ENCODE measurements around the gene SARS1. TPM values are rescaled to one million over a fixed set of nuclear protein-coding genes. Genes with fewer than 3 reads are reported as not detected.
A peak's percentile ranks its signal among the peaks of the same experiment; 100 is the strongest.

The SARS1 gene
- total RNA-seq, 2 experiments from 2014 or later = 122 to 131 TPM

DNA sequence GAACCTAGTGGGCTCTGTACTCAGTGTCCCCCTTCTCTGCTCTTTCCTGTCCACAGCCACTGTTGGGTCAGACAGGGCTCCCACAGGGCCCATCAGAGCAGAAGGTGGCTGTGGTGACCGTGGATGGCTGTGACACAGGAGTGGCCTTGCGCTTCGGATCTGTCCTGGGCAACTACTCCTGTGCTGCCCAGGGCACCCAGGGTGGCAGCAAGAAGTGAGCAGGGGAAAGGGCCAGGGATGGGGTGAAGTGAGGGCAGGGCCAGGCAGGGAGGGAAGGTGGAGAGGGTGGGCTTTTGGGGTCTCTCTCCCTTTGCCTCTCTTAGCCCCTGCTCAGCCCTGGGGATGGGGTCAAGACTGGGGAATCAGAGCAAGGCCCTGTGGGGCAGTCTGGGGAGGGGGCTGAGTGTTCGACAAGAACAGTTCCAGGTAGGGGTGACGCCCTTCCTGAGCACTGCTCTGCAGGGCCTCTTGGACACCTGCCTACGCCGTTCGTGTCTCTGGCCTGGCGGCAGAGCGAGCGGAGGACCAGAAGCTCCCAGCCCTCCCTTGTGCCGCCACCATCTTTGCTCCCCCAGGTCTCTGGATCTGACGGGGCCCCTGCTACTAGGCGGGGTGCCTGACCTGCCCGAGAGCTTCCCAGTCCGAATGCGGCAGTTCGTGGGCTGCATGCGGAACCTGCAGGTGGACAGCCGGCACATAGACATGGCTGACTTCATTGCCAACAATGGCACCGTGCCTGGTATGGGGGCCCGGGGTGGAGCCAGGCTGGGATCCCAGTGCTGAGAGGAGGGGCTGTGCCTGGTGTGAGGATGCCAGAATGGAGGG lies 48.7 kb downstream of the SARS1 start:
- Histone ChIP-seq H3K9me3 (ENCODE audit: control insufficient read depth in 1 of 2, insufficient read depth in 1 of 2, low read length in 2 of 2) (no peaks in the 10 kb centered on the region), H3K4me1 (ENCODE audit: insufficient read depth, low read length) (peaks cover 6% of the 10 kb centered on the region), H3K27ac (ENCODE audit: low read depth in 1 of 2, low read length in 2 of 2) (no peak overlapping the region), H3K36me3 (ENCODE audit: insufficient read depth, low read length) (no peaks in the 10 kb centered on the region), H3K4me3 (ENCODE audit: low read length) (no peak overlapping the region), H3K27me3 (ENCODE audit: control insufficient read depth in 1 of 2, insufficient read depth in 2 of 2, low read length in 2 of 2) (no peaks in the 10 kb centered on the region)
- Mint-ChIP-seq H3K4me1 (ENCODE audit: low read depth) (no peaks in the 10 kb centered on the region), H3K36me3 (ENCODE audit: low read depth) (no peaks in the 10 kb centered on the region), H3K9me3 (no peaks in the 10 kb centered on the region), H3K27ac (no peak overlapping the region), H3K27me3 (no peaks in the 10 kb centered on the region), H3K4me3 (no peak overlapping the region)
- ChIA-PET POLR2A (no interaction called here), CTCF (no interaction called here)
- TF ChIP-seq, protein P1, sequence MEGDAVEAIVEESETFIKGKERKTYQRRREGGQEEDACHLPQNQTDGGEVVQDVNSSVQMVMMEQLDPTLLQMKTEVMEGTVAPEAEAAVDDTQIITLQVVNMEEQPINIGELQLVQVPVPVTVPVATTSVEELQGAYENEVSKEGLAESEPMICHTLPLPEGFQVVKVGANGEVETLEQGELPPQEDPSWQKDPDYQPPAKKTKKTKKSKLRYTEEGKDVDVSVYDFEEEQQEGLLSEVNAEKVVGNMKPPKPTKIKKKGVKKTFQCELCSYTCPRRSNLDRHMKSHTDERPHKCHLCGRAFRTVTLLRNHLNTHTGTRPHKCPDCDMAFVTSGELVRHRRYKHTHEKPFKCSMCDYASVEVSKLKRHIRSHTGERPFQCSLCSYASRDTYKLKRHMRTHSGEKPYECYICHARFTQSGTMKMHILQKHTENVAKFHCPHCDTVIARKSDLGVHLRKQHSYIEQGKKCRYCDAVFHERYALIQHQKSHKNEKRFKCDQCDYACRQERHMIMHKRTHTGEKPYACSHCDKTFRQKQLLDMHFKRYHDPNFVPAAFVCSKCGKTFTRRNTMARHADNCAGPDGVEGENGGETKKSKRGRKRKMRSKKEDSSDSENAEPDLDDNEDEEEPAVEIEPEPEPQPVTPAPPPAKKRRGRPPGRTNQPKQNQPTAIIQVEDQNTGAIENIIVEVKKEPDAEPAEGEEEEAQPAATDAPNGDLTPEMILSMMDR (IDR thresholded peaks at IDR 0.05) = no peak
- DNase-seq = no peak
- intact Hi-C loops (cut with DNase I, micrococcal nuclease) = loop anchor here (1.0 to 5.0 kb wide), 5 partner anchors 137 to 271 kb away; partner anchors contain the start of gene CYB561D1 (in 1 of the 2)
- ATAC-seq (ENCODE audit: poor library complexity) = no peak

DNA sequence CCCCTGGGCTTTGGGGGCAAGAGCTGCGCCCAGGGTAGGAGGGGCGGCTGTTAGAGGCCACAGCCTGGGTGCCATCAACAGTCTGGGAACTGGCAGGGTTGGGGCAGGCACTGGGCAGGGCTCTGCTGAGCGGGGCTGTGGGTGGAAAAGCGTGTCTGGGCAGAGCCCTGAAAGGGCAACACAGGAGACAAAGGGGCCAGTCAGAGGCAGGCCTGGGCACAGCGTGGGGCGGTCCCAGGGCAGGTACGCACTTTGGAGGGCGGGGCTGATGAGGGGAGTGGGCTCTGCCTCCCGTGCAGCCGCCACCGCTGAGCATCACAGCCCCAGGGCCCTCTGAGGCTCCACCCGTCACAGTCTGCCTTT lies 49.5 kb downstream of the SARS1 start:
- Histone ChIP-seq H3K36me3 (ENCODE audit: insufficient read depth, low read length) (no peaks in the 10 kb centered on the region), H3K27me3 (ENCODE audit: control insufficient read depth in 1 of 2, insufficient read depth in 2 of 2, low read length in 2 of 2) (no peaks in the 10 kb centered on the region), H3K4me3 (ENCODE audit: low read length) (no peak overlapping the region), H3K9me3 (ENCODE audit: control insufficient read depth in 1 of 2, insufficient read depth in 1 of 2, low read length in 2 of 2) (no peaks in the 10 kb centered on the region), H3K4me1 (ENCODE audit: insufficient read depth, low read length) (peaks cover 6% of the 10 kb centered on the region), H3K27ac (ENCODE audit: low read depth in 1 of 2, low read length in 2 of 2) (no peak overlapping the region)
- ATAC-seq (ENCODE audit: poor library complexity) (peak; percentile 45), DNase-seq (no peak)
- Mint-ChIP-seq H3K36me3 (ENCODE audit: low read depth) (no peaks in the 10 kb centered on the region), H3K9me3 (no peaks in the 10 kb centered on the region), H3K4me1 (ENCODE audit: low read depth) (no peaks in the 10 kb centered on the region), H3K4me3 (no peak overlapping the region), H3K27me3 (no peaks in the 10 kb centered on the region), H3K27ac (no peak overlapping the region)
- intact Hi-C loops (cut with DNase I, micrococcal nuclease) = loop anchor here (1.0 to 5.0 kb wide), 5 partner anchors 136 to 270 kb away; partner anchors contain the start of gene CYB561D1 (in 1 of the 2)
- TF ChIP-seq, protein P1 (IDR thresholded peaks at IDR 0.05) = no peak
- ChIA-PET CTCF (interaction anchor here (1.2 kb wide), 1 partner anchor 270 kb away, joined by 3 read pairs; no protein-coding TSS in a partner anchor), POLR2A (no interaction called here)

DNA sequence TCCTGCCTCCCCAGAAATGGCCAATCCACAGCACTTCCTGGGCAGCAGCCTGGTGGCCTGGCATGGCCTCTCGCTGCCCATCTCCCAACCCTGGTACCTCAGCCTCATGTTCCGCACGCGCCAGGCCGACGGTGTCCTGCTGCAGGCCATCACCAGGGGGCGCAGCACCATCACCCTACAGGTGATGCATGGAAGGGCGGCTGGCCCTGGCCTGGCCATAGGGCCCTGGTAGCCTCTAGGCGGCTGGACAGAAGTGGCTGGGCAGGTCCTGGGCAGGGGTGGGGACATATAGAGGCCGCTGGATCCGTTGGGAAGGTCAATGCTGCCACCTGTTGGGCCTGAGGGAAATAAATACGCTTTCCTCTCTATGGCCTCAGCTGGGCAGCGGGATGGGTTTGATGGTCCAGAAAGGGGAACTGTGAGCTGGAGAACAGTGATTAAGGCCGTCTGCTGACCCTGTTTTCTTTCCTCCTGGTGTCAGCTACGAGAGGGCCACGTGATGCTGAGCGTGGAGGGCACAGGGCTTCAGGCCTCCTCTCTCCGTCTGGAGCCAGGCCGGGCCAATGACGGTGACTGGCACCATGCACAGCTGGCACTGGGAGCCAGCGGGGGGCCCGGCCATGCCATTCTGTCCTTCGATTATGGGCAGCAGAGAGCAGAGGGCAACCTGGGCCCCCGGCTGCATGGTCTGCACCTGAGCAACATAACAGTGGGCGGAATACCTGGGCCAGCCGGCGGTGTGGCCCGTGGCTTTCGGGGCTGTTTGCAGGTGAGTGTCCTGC lies 50.1 kb downstream of the SARS1 start:
- ChIA-PET POLR2A (interaction anchor here (0.5 kb wide), 1 partner anchor 132 kb away, joined by 3 read pairs; no protein-coding TSS in a partner anchor), CTCF (interaction anchor here (0.6 to 1.2 kb wide), 4 partner anchors 13 to 269 kb away, joined by 3 to 4 read pairs (median 3); partner anchors contain the start of gene SORT1)
- Mint-ChIP-seq H3K4me1 (ENCODE audit: low read depth) (no peaks in the 10 kb centered on the region), H3K4me3 (no peak overlapping the region), H3K9me3 (no peaks in the 10 kb centered on the region), H3K27ac (no peak overlapping the region), H3K36me3 (ENCODE audit: low read depth) (no peaks in the 10 kb centered on the region), H3K27me3 (no peaks in the 10 kb centered on the region)
- intact Hi-C loops (cut with DNase I, micrococcal nuclease) = loop anchor here (1.0 to 5.0 kb wide), 5 partner anchors 136 to 270 kb away; partner anchors contain the start of gene CYB561D1 (in 1 of the 2)
- no peaks in the 10 kb centered on the region for H3K9me3 ChIP-seq (ENCODE audit: control insufficient read depth in 1 of 2, insufficient read depth in 1 of 2, low read length in 2 of 2)
- no peak overlapping the region for H3K4me3 ChIP-seq (ENCODE audit: low read length)
- H3K27me3 ChIP-seq (ENCODE audit: control insufficient read depth in 1 of 2, insufficient read depth in 2 of 2, low read length in 2 of 2) = no peaks in the 10 kb centered on the region
- no peak overlapping the region for H3K27ac ChIP-seq (ENCODE audit: low read depth in 1 of 2, low read length in 2 of 2)
- H3K4me1 ChIP-seq (ENCODE audit: insufficient read depth, low read length) = peaks cover 6% of the 10 kb centered on the region
- peak; percentile 62 to 87 (median 71) for DNase-seq
- no peaks in the 10 kb centered on the region for H3K36me3 ChIP-seq (ENCODE audit: insufficient read depth, low read length)
- peak; percentile 97 for ATAC-seq (ENCODE audit: poor library complexity)
- TF ChIP-seq, protein P1 (IDR thresholded peaks at IDR 0.05) = peak; percentile 83

Data from CD4-positive, alpha-beta T cell (primary cell).